Smooth muscle cell (in vitro differentiated cells): ENCODE measurements around the gene EBF3. TPM values are rescaled to one million over a fixed set of nuclear protein-coding genes. Genes with fewer than 3 reads are reported as not detected.

ENCODE experiments used
- DNase-seq: peaks from one replicate; lab custom pipeline; 2025; ENCODE audit not compliant: unreplicated experiment; lab: John Stamatoyannopoulos, UW
- H2AFZ ChIP-seq: fragments of 200-600 bp; sonication (generic); 2 replicates; pipeline ENCODE4 v1.6.0; 2016; ENCODE audit warnings: antibody characterized with exemption, low read depth, mild to moderate bottlenecking
- H3F3A ChIP-seq: fragments of 200-600 bp; sonication (generic); 2 replicates; pipeline ENCODE4 v1.6.0; 2017; ENCODE audit warnings: antibody characterized with exemption, low read depth
- H3K27ac ChIP-seq: fragments of 200-600 bp; sonication (generic); 2 replicates; pipeline ENCODE4 v1.5.1; 2016; ENCODE audit warnings: low read depth, mild to moderate bottlenecking
- H3K27me3 ChIP-seq: fragments of 200-600 bp; sonication (generic); 2 replicates; pipeline ENCODE4 v1.6.1; 2016; ENCODE audit warnings: low read depth, mild to moderate bottlenecking
- H3K36me3 ChIP-seq: fragments of 200-600 bp; sonication (generic); 2 replicates; pipeline ENCODE4 v1.5.1; 2016; ENCODE audit warnings: low read depth
- H3K4me1 ChIP-seq: fragments of 200-600 bp; sonication (generic); 2 replicates; pipeline ENCODE4 v1.5.1; 2016; ENCODE audit warnings: low read depth
- H3K4me2 ChIP-seq: fragments of 200-600 bp; sonication (generic); 2 replicates; pipeline ENCODE4 v1.6.0; 2016; ENCODE audit warnings: mild to moderate bottlenecking
- H3K4me3 ChIP-seq: fragments of 200-600 bp; sonication (generic); 2 replicates; pipeline ENCODE4 v1.5.1; 2016; ENCODE audit warnings: mild to moderate bottlenecking
- H3K79me2 ChIP-seq: fragments of 200-600 bp; sonication (generic); 2 replicates; pipeline ENCODE4 v1.6.0; 2016; ENCODE audit warnings: low read depth, mild to moderate bottlenecking
- H3K9ac ChIP-seq: fragments of 200-600 bp; sonication (generic); 2 replicates; pipeline ENCODE4 v1.6.0; 2016; ENCODE audit warnings: low read depth
- H3K9me3 ChIP-seq: fragments of 200-600 bp; sonication (generic); replicated peaks from 2 replicates; pipeline ENCODE4 v1.5.1; 2016; ENCODE audit warnings: low read depth
- H4K20me1 ChIP-seq: fragments of 200-600 bp; sonication (generic); 2 replicates; pipeline ENCODE4 v1.6.0; 2016; ENCODE audit warnings: low read depth
- WGBS: methylation state at CpG from one replicate; pipeline ENCODE4 v1.1.7; 2016; ENCODE audit warnings: low lambda C conversion rate; 5-methylcytosine and 5-hydroxymethylcytosine counted together
- polyA plus RNA-seq: library from polyadenylated mRNA; unstranded; fragments of >200 nt; fragmentation: Nextera tagmentation; extraction: Ambion mirVana; gene quantifications from 2 replicates; pipeline ENCODE4 v1.2.1, GENCODE V29; 2016
- total RNA-seq: library from RNA; depleted of rRNA; stranded (reverse); fragments of >200 nt; gene quantifications from 2 replicates; pipeline ENCODE4 v1.2.3, GENCODE V29; 2014
- TF ChIP-seq, protein P1 (sequence below): fragments of 200-600 bp; sonication (generic); IDR thresholded peaks from 2 replicates; pipeline ENCODE4 v1.5.1; 2017; ENCODE audit warnings: borderline replicate concordance, mild to moderate bottlenecking, antibody characterized with exemption; ENCODE audit not compliant: insufficient read depth, poor library complexity, severe bottlenecking

Gene EBF3
- total and polyA plus RNA-seq, 2 experiments from 2014 or later, result not detected

DNA sequence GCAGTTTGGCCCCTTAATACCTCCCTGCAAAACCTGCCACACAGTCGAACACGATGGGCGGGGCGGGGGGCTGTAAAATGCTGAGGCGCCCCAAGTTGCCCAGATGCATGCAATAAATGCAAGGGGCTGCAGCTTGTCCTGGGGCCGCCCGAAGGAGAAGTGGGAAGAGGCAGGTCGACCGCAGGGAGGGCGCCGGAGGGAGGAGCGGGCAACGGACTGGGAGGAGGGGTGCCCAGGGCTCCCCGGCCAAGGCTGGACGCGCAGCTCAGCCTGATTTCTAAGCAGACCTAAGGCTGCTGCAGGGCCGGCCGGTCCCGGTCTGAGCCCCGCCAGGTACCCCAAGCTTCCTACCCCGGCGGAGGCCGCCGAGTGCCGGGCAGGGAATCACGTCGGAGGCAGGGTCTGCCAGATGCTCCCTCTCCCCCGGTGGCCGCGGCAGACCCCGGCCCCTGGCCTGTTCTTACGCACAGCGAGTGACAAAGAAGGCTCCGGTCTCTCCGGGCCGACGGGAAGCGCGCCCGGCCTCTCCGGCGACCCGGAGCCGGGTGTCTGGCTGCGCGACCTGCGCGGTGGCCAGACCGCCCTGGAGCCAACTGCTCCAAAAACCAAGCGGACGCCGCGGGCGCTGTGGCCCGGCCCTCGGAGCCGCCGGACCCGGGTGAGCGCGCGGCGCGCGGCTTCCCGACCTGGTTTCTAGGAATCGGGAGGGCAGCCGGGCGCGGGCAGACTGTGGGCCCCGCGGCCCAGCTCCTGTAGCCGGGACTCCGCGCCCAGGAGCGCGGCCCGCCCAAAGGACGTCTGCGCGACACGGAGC lies 744 bp upstream of the EBF3 start:
- Histone ChIP-seq H2AFZ (no peak overlapping the region), H3K9ac (no peak overlapping the region)

DNA sequence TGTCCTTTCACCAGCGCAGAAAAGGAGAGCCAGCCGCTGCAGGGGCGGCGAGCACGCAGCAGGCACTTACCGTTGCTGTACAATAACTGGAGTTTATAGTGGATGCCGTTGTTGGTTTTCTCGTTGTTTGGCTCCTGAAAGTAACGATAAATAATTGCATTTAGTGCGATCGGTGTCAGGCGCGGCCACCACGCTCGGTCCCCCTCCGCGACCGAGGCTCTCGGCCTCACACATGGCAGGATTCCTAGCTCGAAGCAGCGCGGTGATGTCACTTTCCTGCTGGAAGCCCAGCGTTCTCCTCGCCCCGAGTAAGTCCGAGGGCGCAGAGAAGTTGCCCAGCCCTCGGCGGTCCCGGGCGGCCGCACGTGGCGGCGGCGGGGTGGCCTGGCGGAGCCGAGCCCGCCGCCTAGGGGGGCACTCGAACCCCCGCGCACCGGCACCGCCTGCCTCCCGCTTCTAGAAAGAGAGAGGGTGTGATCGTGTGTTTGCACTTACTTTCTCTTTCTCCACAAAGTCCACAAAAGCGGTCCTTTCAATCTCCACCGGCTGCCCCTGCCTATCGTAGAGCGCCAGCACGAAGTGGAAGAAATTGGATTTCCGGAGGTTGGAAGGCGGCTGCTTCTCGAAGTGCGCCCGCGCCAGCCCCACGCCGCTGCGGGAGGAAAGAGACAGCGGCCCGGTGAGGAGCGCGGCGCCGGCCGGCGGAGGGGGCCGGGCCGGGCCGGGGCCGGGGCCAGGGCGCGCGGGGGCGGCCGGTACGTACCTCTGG lies 1.0 kb downstream of the EBF3 start:
- Histone ChIP-seq H3F3A (no peaks in the 10 kb centered on the region), H3K79me2 (no peaks in the 10 kb centered on the region), H3K4me1 (peaks cover 40% of the 10 kb centered on the region), H3K4me3 (peak overlapping the region; percentile 69), H4K20me1 (peaks cover 3% of the 10 kb centered on the region), H3K9me3 (no peaks in the 10 kb centered on the region), H3K4me2 (peak overlapping the region; percentile 98), H3K27ac (no peak overlapping the region), H3K36me3 (no peaks in the 10 kb centered on the region), H3K27me3 (peaks cover 94% of the 10 kb centered on the region), H2AFZ (peak overlapping the region; percentile 85), H3K9ac (no peak overlapping the region)
- TF ChIP-seq, protein P1, sequence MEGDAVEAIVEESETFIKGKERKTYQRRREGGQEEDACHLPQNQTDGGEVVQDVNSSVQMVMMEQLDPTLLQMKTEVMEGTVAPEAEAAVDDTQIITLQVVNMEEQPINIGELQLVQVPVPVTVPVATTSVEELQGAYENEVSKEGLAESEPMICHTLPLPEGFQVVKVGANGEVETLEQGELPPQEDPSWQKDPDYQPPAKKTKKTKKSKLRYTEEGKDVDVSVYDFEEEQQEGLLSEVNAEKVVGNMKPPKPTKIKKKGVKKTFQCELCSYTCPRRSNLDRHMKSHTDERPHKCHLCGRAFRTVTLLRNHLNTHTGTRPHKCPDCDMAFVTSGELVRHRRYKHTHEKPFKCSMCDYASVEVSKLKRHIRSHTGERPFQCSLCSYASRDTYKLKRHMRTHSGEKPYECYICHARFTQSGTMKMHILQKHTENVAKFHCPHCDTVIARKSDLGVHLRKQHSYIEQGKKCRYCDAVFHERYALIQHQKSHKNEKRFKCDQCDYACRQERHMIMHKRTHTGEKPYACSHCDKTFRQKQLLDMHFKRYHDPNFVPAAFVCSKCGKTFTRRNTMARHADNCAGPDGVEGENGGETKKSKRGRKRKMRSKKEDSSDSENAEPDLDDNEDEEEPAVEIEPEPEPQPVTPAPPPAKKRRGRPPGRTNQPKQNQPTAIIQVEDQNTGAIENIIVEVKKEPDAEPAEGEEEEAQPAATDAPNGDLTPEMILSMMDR, result no peak
- no peak for DNase-seq
- 2% methylated on average over 64 of the region's 79 CpGs for WGBS

More for the DNA sequence above, 744 bp upstream of the EBF3 start:
- H4K20me1 ChIP-seq, result peaks cover 3% of the 10 kb centered on the region
- TF ChIP-seq, protein P1, result no peak
- peaks cover 94% of the 10 kb centered on the region for H3K27me3 ChIP-seq
- no peak for DNase-seq
- no peaks in the 10 kb centered on the region for H3K79me2 ChIP-seq
- H3K4me2 ChIP-seq, result peak overlapping the region; percentile 98
- WGBS, result 2% methylated on average over 76 of the region's 82 CpGs
- H3F3A ChIP-seq, result no peaks in the 10 kb centered on the region
- peak overlapping the region; percentile 38 for H3K4me3 ChIP-seq
- H3K4me1 ChIP-seq, result peaks cover 26% of the 10 kb centered on the region
- H3K27ac ChIP-seq, result no peak overlapping the region
- no peaks in the 10 kb centered on the region for H3K9me3 ChIP-seq
- H3K36me3 ChIP-seq, result no peaks in the 10 kb centered on the region

DNA sequence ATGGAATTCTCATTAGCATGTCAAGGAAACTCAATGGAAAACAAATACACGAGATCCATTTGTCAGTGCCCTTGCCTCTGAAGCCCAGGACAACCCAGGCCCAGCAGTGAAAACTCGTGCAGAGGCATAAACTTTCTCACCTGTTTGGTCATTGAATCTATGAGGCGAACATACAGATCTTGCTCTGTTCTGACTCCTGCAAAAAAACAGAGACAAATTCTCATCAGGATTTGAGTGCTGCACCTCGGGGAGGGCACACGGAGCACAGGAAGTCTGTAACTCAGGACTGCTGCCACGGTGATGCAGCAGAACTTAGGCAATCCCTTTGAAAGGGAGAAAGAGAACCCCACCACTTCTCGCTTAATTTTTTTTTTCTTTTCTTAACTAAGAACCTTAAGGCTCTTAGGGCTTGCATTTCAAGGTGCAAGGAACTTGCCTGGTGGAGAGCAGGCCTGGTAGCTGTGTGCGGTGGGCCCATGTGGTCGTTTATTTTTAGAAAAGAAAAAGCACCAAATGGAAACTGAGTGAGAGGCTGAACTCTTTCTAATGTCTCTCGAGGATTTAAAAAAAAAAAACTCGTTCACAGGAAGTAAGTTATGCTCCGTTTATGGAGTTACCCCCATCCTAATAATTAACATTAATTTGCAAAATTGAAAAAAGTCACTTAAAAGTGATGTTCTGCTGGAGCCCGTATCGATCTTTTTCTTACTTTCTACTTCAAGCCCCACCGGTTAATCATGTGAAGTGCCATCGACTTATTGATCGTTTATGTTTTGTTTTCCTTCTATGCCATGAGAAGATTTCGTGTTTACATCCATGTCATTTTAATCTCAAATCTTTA lies 1.8 kb downstream of the EBF3 start:
- DNase-seq, result no peak
- TF ChIP-seq, protein P1, result no peak
- Histone ChIP-seq H3K4me3 (peak overlapping the region; percentile 69), H3K9ac (no peak overlapping the region), H3K4me2 (peak overlapping the region; percentile 98), H3F3A (no peaks in the 10 kb centered on the region), H4K20me1 (peaks cover 3% of the 10 kb centered on the region), H3K27ac (no peak overlapping the region), H3K9me3 (no peaks in the 10 kb centered on the region), H3K79me2 (no peaks in the 10 kb centered on the region), H2AFZ (no peak overlapping the region), H3K36me3 (no peaks in the 10 kb centered on the region), H3K27me3 (peaks cover 94% of the 10 kb centered on the region), H3K4me1 (peaks cover 37% of the 10 kb centered on the region)
- WGBS, result 7% methylated on average over 18 of the region's 18 CpGs
